Esophagus squamous epithelium (tissue), 4 donors: ENCODE results near the gene TF.

ENCODE experiments used
- POLR2A ChIP-seq, 4 donors: fragments of 450-650 bp; IDR thresholded peaks; one replicate each; pipeline ENCODE4 v1.6.1; 2017; ENCODE audit warnings: antibody characterized with exemption in 4 of 4, mild to moderate bottlenecking in 4 of 4, moderate library complexity in 3 of 4
- TF ChIP-seq, protein P1 (sequence below), 6 experiments: fragments of 450-650 bp in 4 of 6; fragments of 200-600 bp in 2 of 6; sonication (generic) in 2 of 6; IDR thresholded peaks; one replicate each; pipeline ENCODE4 v1.5.1; 2016 to 2019; ENCODE audit warnings: antibody characterized with exemption in 6 of 6, mild to moderate bottlenecking in 4 of 6, moderate library complexity in 4 of 6

DNA sequence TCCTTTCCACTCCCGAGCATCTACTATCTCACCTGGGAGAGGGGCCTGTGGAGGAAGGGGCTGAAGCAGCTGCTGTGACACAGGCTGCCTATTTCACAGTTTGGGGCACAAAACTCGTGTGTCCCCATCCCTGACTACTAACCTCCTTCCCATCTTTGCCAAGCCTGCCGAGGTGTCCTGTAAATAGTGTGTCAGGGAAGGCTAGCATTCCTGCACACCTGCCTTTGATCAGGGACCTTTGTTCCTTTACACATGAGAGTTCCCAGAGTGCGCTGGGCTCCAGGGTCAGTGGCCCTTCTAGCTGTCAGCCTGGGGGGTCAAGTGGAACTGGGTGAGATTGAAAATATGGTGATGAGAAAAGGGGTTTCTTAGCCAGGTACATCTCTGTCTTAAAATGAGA is 13.0 kb upstream of the TF start:
- no peak for TF ChIP-seq POLR2A (IDR thresholded peaks at IDR 0.05)
- TF ChIP-seq, protein P1, sequence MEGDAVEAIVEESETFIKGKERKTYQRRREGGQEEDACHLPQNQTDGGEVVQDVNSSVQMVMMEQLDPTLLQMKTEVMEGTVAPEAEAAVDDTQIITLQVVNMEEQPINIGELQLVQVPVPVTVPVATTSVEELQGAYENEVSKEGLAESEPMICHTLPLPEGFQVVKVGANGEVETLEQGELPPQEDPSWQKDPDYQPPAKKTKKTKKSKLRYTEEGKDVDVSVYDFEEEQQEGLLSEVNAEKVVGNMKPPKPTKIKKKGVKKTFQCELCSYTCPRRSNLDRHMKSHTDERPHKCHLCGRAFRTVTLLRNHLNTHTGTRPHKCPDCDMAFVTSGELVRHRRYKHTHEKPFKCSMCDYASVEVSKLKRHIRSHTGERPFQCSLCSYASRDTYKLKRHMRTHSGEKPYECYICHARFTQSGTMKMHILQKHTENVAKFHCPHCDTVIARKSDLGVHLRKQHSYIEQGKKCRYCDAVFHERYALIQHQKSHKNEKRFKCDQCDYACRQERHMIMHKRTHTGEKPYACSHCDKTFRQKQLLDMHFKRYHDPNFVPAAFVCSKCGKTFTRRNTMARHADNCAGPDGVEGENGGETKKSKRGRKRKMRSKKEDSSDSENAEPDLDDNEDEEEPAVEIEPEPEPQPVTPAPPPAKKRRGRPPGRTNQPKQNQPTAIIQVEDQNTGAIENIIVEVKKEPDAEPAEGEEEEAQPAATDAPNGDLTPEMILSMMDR (IDR thresholded peaks at IDR 0.05) = no peak
